Measurements from ENCODE around the gene ABI3.

Gene ABI3

GRCh38 chr17:49197346-49197998 is 13.0 kb upstream of the ABI3 start:
- no peak for DNase-seq (ENCODE audit: low spot score)

GRCh38 chr17:49198211-49198610 is 12.3 kb upstream of the ABI3 start:
- no peak for DNase-seq (ENCODE audit: low spot score)

- no peak for DNase-seq (ENCODE audit: low spot score)
Observed at GRCh38 chr17:49200423-49201083, 10.0 kb upstream of the ABI3 start.

GRCh38 chr17:49201481-49201927 is 9.0 kb upstream of the ABI3 start:
- no peak for DNase-seq (ENCODE audit: low spot score)

GRCh38 chr17:49203796-49204195 is 6.7 kb upstream of the ABI3 start:
- DNase-seq (ENCODE audit: low spot score): no peak

GRCh38 chr17:49204516-49204915 is 6.0 kb upstream of the ABI3 start:
- DNase-seq (ENCODE audit: low spot score): no peak

- no peak for DNase-seq (ENCODE audit: low spot score)
Observed at GRCh38 chr17:49209061-49209571, 1.4 kb upstream of the ABI3 start.

GRCh38 chr17:49213399-49213798 is 2.9 kb downstream of the ABI3 start:
- DNase-seq (ENCODE audit: low spot score): no peak

- no peak for DNase-seq (ENCODE audit: low spot score)
Observed at GRCh38 chr17:49213847-49214246, 3.3 kb downstream of the ABI3 start.

- no peak for DNase-seq (ENCODE audit: low spot score)
Observed at GRCh38 chr17:49214676-49215360, 4.3 kb downstream of the ABI3 start.

GRCh38 chr17:49216482-49216881 is 6.0 kb downstream of the ABI3 start:
- no peak for DNase-seq (ENCODE audit: low spot score)

GRCh38 chr17:49216953-49217650 is 6.6 kb downstream of the ABI3 start:
- DNase-seq (ENCODE audit: low spot score): peak; percentile 38

- DNase-seq (ENCODE audit: low spot score): peak; percentile 66
Observed at GRCh38 chr17:49217651-49218413, 7.3 kb downstream of the ABI3 start.

GRCh38 chr17:49218941-49219913 is 8.7 kb downstream of the ABI3 start:
- peak; percentile 35 for DNase-seq (ENCODE audit: low spot score)

- no peak for DNase-seq (ENCODE audit: low spot score)
Observed at GRCh38 chr17:49219987-49220386, 9.5 kb downstream of the ABI3 start.

GRCh38 chr17:49223168-49223516 is 12.6 kb downstream of the ABI3 start:
- no peak for DNase-seq (ENCODE audit: low spot score)

GRCh38 chr17:49223517-49224197 is 13.2 kb downstream of the ABI3 start:
- no peak for DNase-seq (ENCODE audit: low spot score)

- no peak for DNase-seq (ENCODE audit: low spot score)
Observed at GRCh38 chr17:49224198-49224996, 13.9 kb downstream of the ABI3 start.

- no peak for DNase-seq (ENCODE audit: low spot score)
Observed at GRCh38 chr17:49224997-49225337, 14.5 kb downstream of the ABI3 start.
